Left lung (tissue), 10 donors: ENCODE results near the gene AKT3. TPM values are rescaled to one million over a fixed set of nuclear protein-coding genes. Genes with fewer than 3 reads are reported as not detected.

ENCODE experiments used
- ATAC-seq: fragments of 200-7000 bp; cut with Tn5 transposase; one replicate; pipeline ENCODE4 v1.9.1; 2020; ENCODE audit warnings: moderate library complexity
- DNase-seq, 4 donors: peaks; one replicate each; pipeline ENCODE4 v3.0.0-alpha.2; 2013 to 2020
- H3K27ac ChIP-seq, 2 donors: fragments of 200-600 bp; sonication (generic) in 1 of 2; one replicate each; pipeline versions ENCODE4 v1.5.0 to v1.8.0; 2020 to 2021
- H3K27me3 ChIP-seq, 2 donors: fragments of 200-600 bp; sonication (generic) in 1 of 2; one replicate each; pipeline versions ENCODE4 v1.5.0 to v1.8.0; 2020 to 2021
- H3K36me3 ChIP-seq, 2 donors: fragments of 200-600 bp; sonication (generic) in 1 of 2; one replicate each; pipeline versions ENCODE4 v1.5.0 to v1.8.0; 2020 to 2021
- H3K4me1 ChIP-seq, 2 donors: fragments of 200-600 bp; one replicate each; pipeline ENCODE4 v1.8.0; 2021
- H3K4me3 ChIP-seq, 2 donors: fragments of 200-600 bp; sonication (generic) in 1 of 2; one replicate each; pipeline versions ENCODE4 v1.5.0 to v1.8.0; 2020 to 2021; ENCODE audit warnings: mild to moderate bottlenecking in 1 of 2
- H3K9me3 ChIP-seq, 2 donors: fragments of 200-600 bp; sonication (generic) in 1 of 2; one replicate each; pipeline versions ENCODE4 v1.5.0 to v1.8.0; 2020 to 2021
- CTCF ChIP-seq, 2 donors: fragments of 200-600 bp; sonication (generic) in 1 of 2; IDR thresholded peaks; one replicate each; pipeline versions ENCODE4 v1.5.0 to v1.8.0; 2021; ENCODE audit warnings: antibody characterized with exemption in 2 of 2
- intact Hi-C, 2 donors: fragments of 100-400 bp; cut with DNase I; formaldehyde crosslinking; loops; one replicate each; pipeline versions ENCODE4 v1.11.2 to v1.14.2; 2022
- polyA plus RNA-seq, 6 donors: library from polyadenylated mRNA; unstranded; fragments of 120-200 nt; gene quantifications; one replicate each; pipeline ENCODE4 v1.2.1, GENCODE V29; 2013; ENCODE audit not compliant: insufficient read length in 6 of 6
- total RNA-seq, 2 donors: library from RNA; stranded (reverse); fragmentation: NEBNext Ultra II Directional; extraction: Animal tissue kit (Norgen Biotek cat#: 25700); gene quantifications; one replicate each; pipeline ENCODE4 v1.2.1, GENCODE V29; 2021
- donor health status: DM: no; HTN: yes; CAD: no.
- donor health status: DM: no; HTN: no; CAD: no.

AKT3 gene
- total and polyA plus RNA-seq, 8 donors, result 24.1 to 44.9 (median 29.4) TPM

- intact Hi-C loops, result no loop called here
- Histone ChIP-seq H3K4me1 (no peaks in the 10 kb centered on the region), H3K36me3 (peaks cover 0 to 13% of the 10 kb centered on the region in 2 donors), H3K4me3 (no peak overlapping the region), H3K27ac (no peak overlapping the region), H3K27me3 (no peaks in the 10 kb centered on the region), H3K9me3 (no peaks in the 10 kb centered on the region)
- DNase-seq (no peak), ATAC-seq (no peak)
- no peak for TF ChIP-seq CTCF (IDR thresholded peaks at IDR 0.05)
Measured at GRCh38 chr1:243561588-243562319, 288.3 kb downstream of the AKT3 start.

DNA sequence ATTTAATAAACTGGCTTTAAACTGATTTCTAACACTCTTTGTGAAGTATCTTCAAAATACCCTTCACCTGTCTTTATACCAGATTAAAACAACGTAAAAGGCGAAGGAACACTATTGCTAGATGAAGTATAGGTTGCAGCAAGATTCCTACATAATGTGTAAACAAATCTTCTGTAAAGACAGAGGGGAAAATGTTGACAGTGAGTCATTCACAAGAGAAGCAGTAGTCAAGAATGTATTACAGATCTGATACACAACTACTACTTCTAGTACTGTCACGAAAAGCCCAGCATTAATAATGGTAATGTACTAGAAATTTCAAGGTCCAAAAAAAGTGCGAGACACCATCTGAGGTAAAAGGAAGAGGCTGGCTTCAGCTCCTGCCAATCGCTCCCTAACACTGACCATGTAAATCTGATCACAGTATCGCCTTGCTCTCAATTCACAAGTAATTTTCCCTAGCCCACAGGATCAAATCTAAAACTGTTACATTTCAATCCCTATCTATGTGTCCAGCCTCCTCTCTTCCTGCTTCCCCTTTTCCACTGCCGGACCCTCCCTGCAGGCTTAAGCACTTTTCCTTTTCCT is 290.4 kb downstream of the AKT3 start:
- TF ChIP-seq CTCF (IDR thresholded peaks at IDR 0.05), result no peak
- H3K4me3 ChIP-seq, result no peak overlapping the region
- DNase-seq, result no peak
- intact Hi-C loops, result no loop called here
- ATAC-seq, result no peak
- H3K9me3 ChIP-seq, result no peaks in the 10 kb centered on the region
- no peaks in the 10 kb centered on the region for H3K4me1 ChIP-seq
- H3K27ac ChIP-seq, result no peak overlapping the region
- peaks cover 0 to 13% of the 10 kb centered on the region in 2 donors for H3K36me3 ChIP-seq
- H3K27me3 ChIP-seq, result no peaks in the 10 kb centered on the region

DNA sequence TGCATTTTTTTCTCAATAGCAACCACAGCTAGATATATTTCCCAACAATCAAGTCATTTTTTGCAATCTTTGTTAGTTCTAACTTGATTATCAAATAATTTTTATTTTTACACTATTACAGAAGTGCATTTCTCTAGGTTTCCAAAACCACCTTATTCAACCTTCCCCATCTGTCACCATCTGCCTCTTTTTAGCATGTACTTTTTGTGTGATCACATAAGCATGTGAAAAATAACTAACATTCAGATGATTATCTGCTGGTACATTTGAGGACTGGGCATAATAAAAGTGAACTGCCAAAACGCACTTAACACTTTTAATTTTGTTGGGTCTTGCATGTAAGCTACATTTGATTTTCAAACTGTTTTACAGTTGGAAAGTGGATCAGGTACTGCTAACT is 291.5 kb downstream of the AKT3 start:
- ATAC-seq, result no peak
- DNase-seq, result no peak
- H3K27me3 ChIP-seq, result no peaks in the 10 kb centered on the region
- H3K9me3 ChIP-seq, result no peaks in the 10 kb centered on the region
- H3K4me3 ChIP-seq, result no peak overlapping the region
- TF ChIP-seq CTCF (IDR thresholded peaks at IDR 0.05), result no peak
- intact Hi-C loops, result no loop called here
- peaks cover 0 to 13% of the 10 kb centered on the region in 2 donors for H3K36me3 ChIP-seq
- H3K4me1 ChIP-seq, result no peaks in the 10 kb centered on the region
- H3K27ac ChIP-seq, result no peak overlapping the region

DNA sequence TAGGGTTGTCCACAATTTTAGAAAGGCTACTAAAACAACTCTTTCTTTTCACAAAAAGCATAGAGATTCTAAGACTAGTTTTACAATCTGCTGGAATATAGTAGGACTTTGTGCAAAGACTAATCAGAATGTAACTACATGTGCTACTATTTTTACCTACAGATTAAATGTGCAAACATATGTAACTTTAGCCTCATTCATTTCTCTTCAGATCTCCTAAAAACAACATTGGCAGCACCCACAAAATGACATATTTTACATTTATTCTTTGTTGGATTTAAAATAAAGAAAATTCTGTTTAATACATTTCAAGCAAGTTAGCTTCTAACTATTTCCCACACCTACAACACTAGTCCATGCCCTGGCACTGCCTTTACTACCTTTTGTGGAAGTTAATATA is 292.2 kb downstream of the AKT3 start:
- Histone ChIP-seq H3K9me3 (no peaks in the 10 kb centered on the region), H3K27ac (no peak overlapping the region), H3K27me3 (no peaks in the 10 kb centered on the region), H3K36me3 (peaks cover 0 to 13% of the 10 kb centered on the region in 2 donors), H3K4me1 (no peaks in the 10 kb centered on the region), H3K4me3 (no peak overlapping the region)
- DNase-seq, result no peak
- TF ChIP-seq CTCF (IDR thresholded peaks at IDR 0.05), result no peak
- intact Hi-C loops, result no loop called here
- ATAC-seq, result no peak

- Histone ChIP-seq H3K36me3 (no peaks in the 10 kb centered on the region), H3K4me3 (no peak overlapping the region), H3K9me3 (no peaks in the 10 kb centered on the region), H3K27me3 (no peaks in the 10 kb centered on the region), H3K4me1 (no peaks in the 10 kb centered on the region), H3K27ac (no peak overlapping the region)
- no peak for TF ChIP-seq CTCF (IDR thresholded peaks at IDR 0.05)
- ATAC-seq, result no peak
- intact Hi-C loops, result no loop called here
- no peak for DNase-seq
Measured at GRCh38 chr1:243554686-243555085, 295.4 kb downstream of the AKT3 start.
